Astrocyte (in vitro differentiated cells and primary cell): ENCODE data around the gene ZSWIM2.

Experiments used
- EZH2 ChIP-seq: IDR thresholded peaks from 2 replicates; pipeline ENCODE4 v1.6.1; 2012; ENCODE audit warnings: mild to moderate bottlenecking, low read length, inconsistent platforms; ENCODE audit not compliant: insufficient read depth
- TF ChIP-seq, protein P1 (sequence below): IDR thresholded peaks from 2 replicates; pipeline ENCODE4 v1.5.1; 2011; ENCODE audit warnings: low read depth, mild to moderate bottlenecking, inconsistent platforms, low read length, moderate library complexity; ENCODE audit not compliant: insufficient read depth

DNA sequence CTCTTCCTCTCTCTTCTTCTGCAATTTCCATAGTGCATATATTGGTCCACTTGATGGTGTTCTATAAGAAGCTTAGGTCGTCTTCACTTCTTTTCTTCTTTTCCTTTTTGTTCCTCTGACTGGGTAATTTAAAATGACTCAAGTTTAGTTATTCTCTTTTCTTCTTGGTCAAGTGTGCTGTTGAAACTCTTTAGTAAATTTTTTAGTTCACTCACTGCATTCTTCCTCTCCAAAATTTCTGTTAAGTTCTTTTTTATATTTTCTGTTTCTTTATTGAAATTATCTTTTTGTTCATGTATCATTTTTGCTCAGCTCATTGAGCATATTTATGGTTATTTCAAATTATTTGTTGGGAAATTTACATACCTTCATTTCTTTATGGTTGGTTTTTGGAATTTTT is 32.7 kb upstream of the ZSWIM2 start:
- TF ChIP-seq, protein P1, sequence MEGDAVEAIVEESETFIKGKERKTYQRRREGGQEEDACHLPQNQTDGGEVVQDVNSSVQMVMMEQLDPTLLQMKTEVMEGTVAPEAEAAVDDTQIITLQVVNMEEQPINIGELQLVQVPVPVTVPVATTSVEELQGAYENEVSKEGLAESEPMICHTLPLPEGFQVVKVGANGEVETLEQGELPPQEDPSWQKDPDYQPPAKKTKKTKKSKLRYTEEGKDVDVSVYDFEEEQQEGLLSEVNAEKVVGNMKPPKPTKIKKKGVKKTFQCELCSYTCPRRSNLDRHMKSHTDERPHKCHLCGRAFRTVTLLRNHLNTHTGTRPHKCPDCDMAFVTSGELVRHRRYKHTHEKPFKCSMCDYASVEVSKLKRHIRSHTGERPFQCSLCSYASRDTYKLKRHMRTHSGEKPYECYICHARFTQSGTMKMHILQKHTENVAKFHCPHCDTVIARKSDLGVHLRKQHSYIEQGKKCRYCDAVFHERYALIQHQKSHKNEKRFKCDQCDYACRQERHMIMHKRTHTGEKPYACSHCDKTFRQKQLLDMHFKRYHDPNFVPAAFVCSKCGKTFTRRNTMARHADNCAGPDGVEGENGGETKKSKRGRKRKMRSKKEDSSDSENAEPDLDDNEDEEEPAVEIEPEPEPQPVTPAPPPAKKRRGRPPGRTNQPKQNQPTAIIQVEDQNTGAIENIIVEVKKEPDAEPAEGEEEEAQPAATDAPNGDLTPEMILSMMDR, result no peak
- TF ChIP-seq EZH2, result no peak
